ENCODE measurements around the gene TTI1. TPM values are rescaled to one million over a fixed set of nuclear protein-coding genes. Genes with fewer than 3 reads are reported as not detected.

The TTI1 gene
- total RNA-seq, 1 experiment from 2014 or later = 26.6 TPM

- no peak for DNase-seq (ENCODE audit: low read depth, low spot score)
- ChIA-PET POLR2A (no interaction called here), CTCF (no interaction called here)
- no TSS peak for BruUV-seq (replicated peaks)
- in situ Hi-C loops (cut with HindIII; ENCODE audit: low pct_unique_long_range_greater_than_20kb, low sequenced_read_pairs) = no loop called here
- H3K9me3 ChIP-seq (ENCODE audit: control insufficient read depth, insufficient read depth, low read depth, low read length) = no peaks in the 10 kb centered on the region
- H3K27ac ChIP-seq (ENCODE audit: low read length) = no peak overlapping the region
- intact Hi-C loops (cut with micrococcal nuclease; ENCODE audit: unreplicated experiment) = no loop called here
- H3K4me3 ChIP-seq (ENCODE audit: low read depth in 2 of 2, low read length in 2 of 2) = no peak overlapping the region
- no peak for TF ChIP-seq POLR2AphosphoS5 (IDR thresholded peaks at IDR 0.05; ENCODE audit: low read depth, low read length)
- TF ChIP-seq SIN3A (IDR thresholded peaks at IDR 0.05; ENCODE audit: borderline replicate concordance, insufficient read depth, low read depth, low read length) = no peak
- no peak for TF ChIP-seq CTCF (IDR thresholded peaks at IDR 0.05)
- TF ChIP-seq TCF7L2 (IDR thresholded peaks at IDR 0.05; ENCODE audit: low read depth, low read length) = no peak
- no peak for TF ChIP-seq REST (IDR thresholded peaks at IDR 0.05; ENCODE audit: insufficient read depth in 1 of 2, low read depth in 2 of 2, low read length in 1 of 2)
- peaks cover 6% of the 10 kb centered on the region; the same call in 1 of the 2 replicates for H3K36me3 ChIP-seq (ENCODE audit: control insufficient read depth, insufficient read depth, low read length)
- ATAC-seq = no peak
- H3K4me1 ChIP-seq (ENCODE audit: control insufficient read depth, insufficient read depth, low read length) = peaks cover 9% of the 10 kb centered on the region
- H3K27me3 ChIP-seq (ENCODE audit: control insufficient read depth, insufficient read depth, low read length) = no peaks in the 10 kb centered on the region
Observed at GRCh38 chr20:38029453-38029852, 3.8 kb downstream of the TTI1 start.

- ChIA-PET CTCF (no interaction called here), POLR2A (no interaction called here)
- BruUV-seq (replicated peaks) = no TSS peak
- ATAC-seq = no peak
- no peak for DNase-seq (ENCODE audit: low read depth, low spot score)
- no peaks in the 10 kb centered on the region for H3K36me3 ChIP-seq (ENCODE audit: control insufficient read depth, insufficient read depth, low read length)
- intact Hi-C loops (cut with micrococcal nuclease; ENCODE audit: unreplicated experiment) (no loop called here), in situ Hi-C loops (cut with HindIII; ENCODE audit: low pct_unique_long_range_greater_than_20kb, low sequenced_read_pairs) (no loop called here)
- H3K27me3 ChIP-seq (ENCODE audit: control insufficient read depth, insufficient read depth, low read length) = no peaks in the 10 kb centered on the region
- peaks cover 10% of the 10 kb centered on the region for H3K4me1 ChIP-seq (ENCODE audit: control insufficient read depth, insufficient read depth, low read length)
- H3K9me3 ChIP-seq (ENCODE audit: control insufficient read depth, insufficient read depth, low read depth, low read length) = peaks cover 5% of the 10 kb centered on the region; the same call in 1 of the 2 replicates
- no peak overlapping the region for H3K4me3 ChIP-seq (ENCODE audit: low read depth in 2 of 2, low read length in 2 of 2)
- no peak overlapping the region for H3K27ac ChIP-seq (ENCODE audit: low read length)
- TF ChIP-seq REST (IDR thresholded peaks at IDR 0.05; ENCODE audit: insufficient read depth in 1 of 2, low read depth in 2 of 2, low read length in 1 of 2) = no peak
- no peak for TF ChIP-seq TCF7L2 (IDR thresholded peaks at IDR 0.05; ENCODE audit: low read depth, low read length)
- TF ChIP-seq SIN3A (IDR thresholded peaks at IDR 0.05; ENCODE audit: borderline replicate concordance, insufficient read depth, low read depth, low read length) = no peak
Observed at GRCh38 chr20:38024496-38024895, 8.8 kb downstream of the TTI1 start.

Data from Panc1 (cell line).